ENCODE results near the gene GPR171.

Gene GPR171

DNA sequence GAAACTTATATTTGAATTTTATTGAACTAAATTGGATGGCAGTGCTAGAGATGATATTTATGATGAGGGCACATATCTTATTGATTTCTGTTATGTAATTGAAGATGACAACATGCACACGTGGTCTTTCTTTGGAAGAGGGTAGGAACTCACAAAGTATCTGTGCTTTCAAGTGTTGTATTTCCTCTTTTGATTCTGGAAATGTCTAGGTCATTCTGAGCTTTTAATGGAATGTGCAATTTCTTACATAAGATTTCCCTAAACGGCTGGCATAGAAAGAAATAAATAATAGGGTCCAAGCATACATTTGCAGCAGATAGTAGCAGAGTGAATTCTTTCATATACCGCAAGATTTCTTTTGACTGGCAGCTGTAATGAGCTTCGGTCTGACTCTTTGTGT lies 10.1 kb upstream of the GPR171 start:
- DNase-seq (ENCODE audit: low read depth) = no peak

DNA sequence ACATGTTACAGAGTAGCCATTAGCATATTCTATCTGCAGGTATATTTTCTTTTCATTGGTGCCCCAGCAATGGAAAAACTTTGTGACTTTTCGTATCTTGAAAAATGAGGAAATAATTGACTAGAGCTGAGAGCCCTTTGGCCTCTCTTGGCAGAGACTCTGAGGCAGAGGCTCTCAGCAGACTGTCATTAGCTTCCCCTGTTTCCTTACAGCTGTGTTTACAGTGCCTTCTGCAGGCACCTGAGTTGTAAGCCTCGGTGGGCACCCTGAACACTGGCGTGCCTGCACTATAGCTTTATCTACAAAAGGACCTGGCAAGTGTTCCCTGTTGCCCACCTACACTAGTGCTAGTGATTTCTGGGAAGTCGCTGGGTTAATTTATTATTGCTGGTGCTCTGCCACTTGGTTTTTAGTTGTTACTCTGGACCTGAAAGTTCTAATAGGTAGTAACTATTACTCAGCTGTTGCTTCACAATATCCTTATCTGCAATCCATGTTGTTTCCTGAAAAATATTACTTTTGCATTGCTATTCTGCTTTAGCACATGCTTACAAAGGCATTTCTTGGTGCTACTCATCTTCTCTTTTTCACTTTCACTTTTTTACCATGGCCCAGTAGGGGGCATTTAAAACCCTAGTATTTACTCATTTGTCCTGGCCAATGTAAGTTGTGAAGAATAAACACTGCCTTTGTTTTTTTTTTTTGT lies 7.8 kb upstream of the GPR171 start:
- no peak for DNase-seq (ENCODE audit: low read depth)

DNA sequence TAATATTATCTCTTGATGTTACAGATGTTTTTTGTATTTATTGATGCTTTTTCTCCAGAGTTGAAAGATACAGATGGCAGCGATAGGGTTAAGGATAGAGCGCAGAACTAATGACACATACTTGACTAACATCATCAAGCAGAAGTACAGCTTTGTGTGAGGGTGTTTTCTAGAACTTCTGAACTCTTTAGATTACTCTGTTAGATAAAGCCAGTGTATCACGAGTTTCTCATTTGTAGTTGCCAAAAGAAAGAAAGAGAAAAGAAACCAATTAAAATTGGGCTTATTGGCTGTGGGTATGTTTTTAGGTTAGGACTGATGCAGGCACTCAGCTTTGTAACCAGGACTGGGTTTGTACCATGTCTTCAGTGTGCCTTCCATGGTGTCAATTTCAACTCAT lies 6.6 kb upstream of the GPR171 start:
- DNase-seq (ENCODE audit: low read depth) = no peak

- no peak for DNase-seq (ENCODE audit: low read depth)
Measured at GRCh38 chr3:151206201-151206600, 3.2 kb upstream of the GPR171 start.

GRCh38 chr3:151205482-151205881 lies 2.5 kb upstream of the GPR171 start:
- no peak for DNase-seq (ENCODE audit: low read depth)

- DNase-seq (ENCODE audit: low read depth) = no peak
Measured at GRCh38 chr3:151204530-151205402, 1.8 kb upstream of the GPR171 start.

GRCh38 chr3:151201051-151201730 lies 1.8 kb downstream of the GPR171 start:
- DNase-seq (ENCODE audit: low read depth) = no peak

DNA sequence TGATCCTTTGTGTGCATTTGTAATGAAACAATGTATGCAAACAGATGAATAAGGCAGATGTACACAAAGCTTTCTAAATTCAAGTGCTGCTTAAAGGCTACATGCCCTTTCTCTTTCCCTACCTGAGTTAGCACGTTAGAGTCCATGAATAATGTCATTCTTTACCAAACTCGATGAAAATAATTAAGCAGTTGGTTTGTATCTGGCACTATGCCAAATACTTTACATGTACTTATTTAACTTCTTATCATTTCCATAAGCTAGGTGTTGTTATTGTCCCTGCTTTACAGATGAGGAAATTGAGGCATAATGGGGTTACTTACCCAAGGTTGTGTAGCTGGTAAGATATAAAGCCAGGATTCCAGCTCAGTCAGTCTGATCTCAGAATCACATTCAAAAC lies 2.4 kb downstream of the GPR171 start:
- no peak for DNase-seq (ENCODE audit: low read depth)

- DNase-seq (ENCODE audit: low read depth) = no peak
Measured at GRCh38 chr3:151199554-151200438, 3.2 kb downstream of the GPR171 start.

- no peak for DNase-seq (ENCODE audit: low read depth)
Measured at GRCh38 chr3:151198849-151199248, 4.2 kb downstream of the GPR171 start.

DNA sequence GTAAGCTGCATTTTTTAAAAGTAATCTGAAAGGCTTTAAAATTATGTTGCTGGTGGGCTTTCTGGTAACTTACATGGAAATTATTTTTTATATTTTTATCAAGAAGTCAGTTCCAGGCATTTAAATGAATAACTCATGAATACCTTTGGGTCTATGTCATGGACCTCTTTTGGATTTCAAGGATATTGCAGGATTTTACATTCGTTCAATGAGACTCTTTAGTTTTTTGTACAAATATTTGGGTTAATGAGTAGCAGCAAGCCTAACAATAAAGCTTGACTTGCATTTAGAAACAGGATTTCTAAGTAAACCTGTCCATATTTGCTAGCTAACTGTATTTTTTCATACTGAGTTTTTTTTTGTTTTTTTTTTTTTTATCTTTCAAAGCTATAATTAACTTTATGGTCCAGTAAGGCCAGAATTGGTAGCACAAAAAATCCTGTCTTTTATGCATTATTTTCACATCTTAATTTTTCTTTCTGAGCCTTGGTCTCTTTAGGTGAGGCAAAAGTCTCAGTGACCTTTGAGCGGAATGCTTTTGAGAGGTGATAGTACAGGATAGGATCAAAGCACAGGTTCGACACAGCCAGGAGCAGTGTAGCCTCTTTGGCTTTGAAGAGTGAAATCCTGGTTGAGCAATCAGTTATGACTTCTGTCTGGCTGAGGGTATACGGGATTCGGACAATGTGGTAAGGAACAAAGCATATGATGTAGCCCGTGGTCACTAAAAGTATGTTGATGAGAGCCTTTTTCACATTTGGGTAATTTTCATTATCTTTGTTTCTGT lies 4.8 kb downstream of the GPR171 start:
- DNase-seq (ENCODE audit: low read depth) = no peak

DNA sequence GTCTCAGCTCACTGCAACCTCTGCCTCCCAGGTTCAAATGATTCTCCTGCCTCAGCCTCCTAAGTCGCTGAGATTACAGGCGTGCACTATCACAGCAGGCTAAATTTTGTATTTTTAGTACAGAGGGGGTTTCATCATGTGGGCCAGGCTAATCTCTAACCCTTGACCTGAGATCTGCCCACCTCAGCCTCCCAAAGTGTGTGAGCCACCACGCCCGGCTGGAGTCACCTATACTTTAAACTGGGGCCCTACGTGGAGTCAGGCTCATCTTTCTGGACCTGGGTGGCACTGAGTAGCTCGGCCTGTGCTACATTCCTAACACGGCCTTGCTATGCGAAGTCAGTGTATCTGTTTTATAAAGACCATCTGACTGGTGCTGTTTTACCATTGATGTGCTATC lies 5.8 kb downstream of the GPR171 start:
- DNase-seq (ENCODE audit: low read depth) = no peak

DNA sequence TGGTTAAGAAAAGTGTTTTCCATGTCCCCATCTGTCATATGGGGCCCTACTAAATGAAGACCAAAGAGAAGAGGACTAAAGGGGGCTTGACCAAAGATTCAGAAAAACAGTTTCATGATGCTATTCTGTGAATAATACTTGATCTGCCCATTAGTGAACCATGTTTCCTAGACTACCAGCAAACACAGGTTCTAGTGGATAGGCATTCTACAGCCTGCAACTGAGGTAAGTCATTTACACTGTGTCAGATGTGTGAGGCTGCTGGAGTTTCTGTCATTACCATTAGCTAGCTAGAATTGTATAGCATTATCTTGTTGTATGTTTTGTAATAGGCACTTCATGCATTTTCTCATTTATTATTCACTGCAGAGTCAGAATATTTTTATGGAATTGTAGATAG lies 6.6 kb downstream of the GPR171 start:
- DNase-seq (ENCODE audit: low read depth) = no peak

GRCh38 chr3:151195826-151196225 lies 7.2 kb downstream of the GPR171 start:
- DNase-seq (ENCODE audit: low read depth) = no peak

GRCh38 chr3:151192545-151192944 lies 10.5 kb downstream of the GPR171 start:
- DNase-seq (ENCODE audit: low read depth) = no peak

GRCh38 chr3:151191095-151191494 lies 11.9 kb downstream of the GPR171 start:
- DNase-seq (ENCODE audit: low read depth) = no peak

DNA sequence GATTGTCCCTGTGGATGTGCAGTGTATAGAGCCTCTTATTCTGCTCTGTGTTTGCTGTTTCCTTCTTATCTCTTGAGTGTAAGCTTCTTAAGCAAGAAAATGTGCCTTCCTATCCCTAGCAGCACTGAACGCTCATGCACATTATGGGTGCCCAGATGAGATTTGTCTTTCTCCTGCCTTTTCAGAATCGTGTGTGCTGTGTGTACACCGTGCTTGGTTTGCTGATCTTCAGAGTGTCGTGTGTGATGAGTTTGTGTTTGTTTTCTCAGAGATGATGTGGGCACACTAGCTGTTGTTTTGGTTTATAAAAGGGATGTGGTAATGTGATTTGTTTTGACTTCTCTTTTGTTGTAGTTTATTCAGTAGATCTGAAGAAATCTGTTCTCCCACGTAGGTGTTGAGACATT lies 19.7 kb downstream of the GPR171 start:
- no peak for DNase-seq (ENCODE audit: low read depth)

GRCh38 chr3:151182349-151183079 lies 20.5 kb downstream of the GPR171 start:
- DNase-seq (ENCODE audit: low read depth) = no peak

DNA sequence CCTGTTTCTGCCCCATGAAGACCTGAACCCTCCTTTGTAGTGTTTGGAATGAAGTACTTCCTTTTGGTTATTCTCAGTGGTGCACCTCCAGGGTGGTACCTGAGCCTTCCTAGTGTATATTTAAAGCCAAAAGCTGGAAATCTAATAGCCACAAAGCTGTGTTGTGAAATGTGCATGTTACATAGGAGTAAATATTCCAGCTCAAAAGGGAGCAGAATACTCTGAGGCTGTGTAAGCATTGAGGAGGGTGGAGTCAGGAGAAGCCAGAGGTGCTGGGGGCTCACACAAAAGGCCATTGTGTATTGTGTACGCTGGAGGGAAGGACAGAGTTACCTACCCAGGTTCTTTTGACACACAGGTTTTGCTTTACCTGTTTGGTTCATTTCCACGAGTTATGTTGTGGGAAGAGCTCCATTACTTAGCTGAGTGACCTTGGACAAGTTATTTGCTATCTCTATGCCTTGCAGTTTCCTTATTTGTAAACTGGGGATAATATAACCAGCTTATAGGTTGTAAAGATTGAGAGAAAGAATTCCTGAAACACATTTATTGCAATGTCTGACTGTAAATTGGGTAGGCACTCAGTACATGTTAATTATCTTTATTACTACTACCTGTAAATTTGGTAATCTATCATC lies 24.7 kb downstream of the GPR171 start:
- no peak for DNase-seq (ENCODE audit: low read depth)

- no peak for DNase-seq (ENCODE audit: low read depth)
Measured at GRCh38 chr3:151175952-151176351, 27.1 kb downstream of the GPR171 start.

Measured in activated T-cell treated with anti-CD3 and anti-CD28 coated beads for 48 hours (primary cell).